ENCODE data around the gene MAML1. TPM values are rescaled to one million over a fixed set of nuclear protein-coding genes. Genes with fewer than 3 reads are reported as not detected.

The MAML1 gene
- total RNA-seq, 1 donor from 2014 or later = 11.8 TPM

- DNase-seq (ENCODE audit: low read depth) = no peak
- TF ChIP-seq, protein P1, sequence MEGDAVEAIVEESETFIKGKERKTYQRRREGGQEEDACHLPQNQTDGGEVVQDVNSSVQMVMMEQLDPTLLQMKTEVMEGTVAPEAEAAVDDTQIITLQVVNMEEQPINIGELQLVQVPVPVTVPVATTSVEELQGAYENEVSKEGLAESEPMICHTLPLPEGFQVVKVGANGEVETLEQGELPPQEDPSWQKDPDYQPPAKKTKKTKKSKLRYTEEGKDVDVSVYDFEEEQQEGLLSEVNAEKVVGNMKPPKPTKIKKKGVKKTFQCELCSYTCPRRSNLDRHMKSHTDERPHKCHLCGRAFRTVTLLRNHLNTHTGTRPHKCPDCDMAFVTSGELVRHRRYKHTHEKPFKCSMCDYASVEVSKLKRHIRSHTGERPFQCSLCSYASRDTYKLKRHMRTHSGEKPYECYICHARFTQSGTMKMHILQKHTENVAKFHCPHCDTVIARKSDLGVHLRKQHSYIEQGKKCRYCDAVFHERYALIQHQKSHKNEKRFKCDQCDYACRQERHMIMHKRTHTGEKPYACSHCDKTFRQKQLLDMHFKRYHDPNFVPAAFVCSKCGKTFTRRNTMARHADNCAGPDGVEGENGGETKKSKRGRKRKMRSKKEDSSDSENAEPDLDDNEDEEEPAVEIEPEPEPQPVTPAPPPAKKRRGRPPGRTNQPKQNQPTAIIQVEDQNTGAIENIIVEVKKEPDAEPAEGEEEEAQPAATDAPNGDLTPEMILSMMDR (conservative IDR thresholded peaks at IDR 0.05; ENCODE audit: low read depth, low read length) = no peak
These were observed 35.0 kb downstream of the MAML1 start for GRCh38 chr5:179767496-179768100.

GRCh38 chr5:179768326-179769085 lies 35.9 kb downstream of the MAML1 start:
- no peak overlapping the region for H3K4me3 ChIP-seq (ENCODE audit: low read depth, low read length)
- TF ChIP-seq, protein P1 (conservative IDR thresholded peaks at IDR 0.05; ENCODE audit: low read depth, low read length) = peak; percentile 25
- DNase-seq (ENCODE audit: low read depth) = no peak

More at GRCh38 chr5:179767496-179768100, 35.0 kb downstream of the MAML1 start:
- no peak overlapping the region for H3K4me3 ChIP-seq (ENCODE audit: low read depth, low read length)

- H3K4me3 ChIP-seq (ENCODE audit: low read depth, low read length) = no peak overlapping the region
- TF ChIP-seq, protein P1 (conservative IDR thresholded peaks at IDR 0.05; ENCODE audit: low read depth, low read length) = no peak
- DNase-seq (ENCODE audit: low read depth) = no peak
These were observed 36.6 kb downstream of the MAML1 start for GRCh38 chr5:179769271-179769670.

- H3K4me3 ChIP-seq (ENCODE audit: low read depth, low read length) = no peak overlapping the region
- TF ChIP-seq, protein P1 (conservative IDR thresholded peaks at IDR 0.05; ENCODE audit: low read depth, low read length) = no peak
- no peak for DNase-seq (ENCODE audit: low read depth)
These were observed 37.2 kb downstream of the MAML1 start for GRCh38 chr5:179769796-179770195.

GRCh38 chr5:179771311-179771895 lies 38.8 kb downstream of the MAML1 start:
- TF ChIP-seq, protein P1 (conservative IDR thresholded peaks at IDR 0.05; ENCODE audit: low read depth, low read length) = no peak

GRCh38 chr5:179772351-179772750 lies 39.7 kb downstream of the MAML1 start:
- TF ChIP-seq, protein P1 (conservative IDR thresholded peaks at IDR 0.05; ENCODE audit: low read depth, low read length) = no peak
- no peak overlapping the region for H3K4me3 ChIP-seq (ENCODE audit: low read depth, low read length)
- no peak for DNase-seq (ENCODE audit: low read depth)

More at GRCh38 chr5:179771311-179771895, 38.8 kb downstream of the MAML1 start:
- H3K4me3 ChIP-seq (ENCODE audit: low read depth, low read length) = no peak overlapping the region
- no peak for DNase-seq (ENCODE audit: low read depth)

All from epithelial cell of proximal tubule (primary cell).